GM23338 (cell line): ENCODE data around the gene TREML4. TPM values are rescaled to one million over a fixed set of nuclear protein-coding genes. Genes with fewer than 3 reads are reported as not detected.

Experiments
- ATAC-seq: fragments of 200-7000 bp; cut with Tn5 transposase; 3 replicates; pipeline ENCODE4 v1.9.1; 2020
- DNase-seq: peaks from one replicate; pipeline ENCODE4 v3.0.0-alpha.2; 2015; ENCODE audit warnings: low spot score
- H2AFZ ChIP-seq: fragments of 200-600 bp; sonication (generic); 2 replicates; pipeline ENCODE4 v1.8.0; 2016; ENCODE audit warnings: antibody characterized with exemption, mild to moderate bottlenecking, moderate library complexity
- H3F3A ChIP-seq: fragments of 200-600 bp; sonication (generic); replicated peaks from 2 replicates; pipeline ENCODE4 v1.8.0; 2017; ENCODE audit warnings: antibody characterized with exemption, mixed run types, low read depth
- H3K27ac ChIP-seq: fragments of 200-600 bp; sonication (generic); 2 replicates; pipeline ENCODE4 v1.6.1; 2016; ENCODE audit warnings: low read depth
- H3K27me3 ChIP-seq: fragments of 200-600 bp; sonication (generic); 2 replicates; pipeline ENCODE4 v1.8.0; 2016; ENCODE audit warnings: mild to moderate bottlenecking, mixed run types, moderate library complexity; ENCODE audit not compliant: insufficient read depth
- H3K36me3 ChIP-seq: fragments of 200-600 bp; sonication (generic); 2 replicates; pipeline ENCODE4 v1.8.0; 2016; ENCODE audit warnings: mild to moderate bottlenecking; ENCODE audit not compliant: insufficient read depth
- H3K4me1 ChIP-seq: fragments of 200-600 bp; sonication (generic); 2 replicates; pipeline ENCODE4 v1.8.0; 2016; ENCODE audit warnings: mild to moderate bottlenecking, moderate library complexity; ENCODE audit not compliant: insufficient read depth
- H3K4me2 ChIP-seq: fragments of 200-600 bp; sonication (generic); 2 replicates; pipeline ENCODE4 v1.7.1; 2017; ENCODE audit warnings: mixed run types
- H3K4me3 ChIP-seq: fragments of 200-600 bp; sonication (generic); 2 replicates; pipeline ENCODE4 v1.6.1; 2016; ENCODE audit warnings: mixed run types
- H3K79me2 ChIP-seq: fragments of 200-600 bp; sonication (generic); replicated peaks from 2 replicates; pipeline ENCODE4 v1.8.0; 2017; ENCODE audit warnings: mild to moderate bottlenecking; ENCODE audit not compliant: insufficient read depth
- H3K9me2 ChIP-seq: fragments of 200-600 bp; sonication (generic); 2 replicates; pipeline ENCODE4 v1.8.0; 2017; ENCODE audit not compliant: insufficient read depth
- H4K20me1 ChIP-seq: fragments of 200-600 bp; sonication (generic); replicated peaks from 2 replicates; pipeline ENCODE4 v1.8.0; 2017; ENCODE audit warnings: mild to moderate bottlenecking; ENCODE audit not compliant: insufficient read depth
- H3K27ac Mint-ChIP-seq: 2 replicates; pipeline ENCODE4 v1.8.0; 2020; ENCODE audit warnings: inconsistent platforms, mild to moderate bottlenecking, moderate library complexity, mixed read lengths
- H3K27me3 Mint-ChIP-seq: 3 replicates; pipeline ENCODE4 v1.8.0; 2022; ENCODE audit warnings: low read depth, mild to moderate bottlenecking, moderate library complexity, mixed read lengths, inconsistent platforms; ENCODE audit not compliant: insufficient read depth, poor library complexity
- H3K36me3 Mint-ChIP-seq: 3 replicates; pipeline ENCODE4 v1.8.0; 2021; ENCODE audit warnings: low read depth, mild to moderate bottlenecking, inconsistent platforms, moderate library complexity, mixed read lengths
- H3K4me1 Mint-ChIP-seq: 3 replicates; pipeline ENCODE4 v1.8.0; 2020; ENCODE audit warnings: mild to moderate bottlenecking, inconsistent platforms, mixed read lengths
- H3K4me3 Mint-ChIP-seq: 3 replicates; pipeline ENCODE4 v1.8.0; 2021; ENCODE audit warnings: moderate library complexity, mild to moderate bottlenecking, inconsistent platforms, mixed read lengths
- H3K9me3 Mint-ChIP-seq: 3 replicates; pipeline ENCODE4 v1.8.0; 2020; ENCODE audit warnings: moderate library complexity, mild to moderate bottlenecking, inconsistent platforms, mixed read lengths
- CREB1 ChIP-seq: fragments of 250-450 bp; sonication (Bioruptor Pico); IDR thresholded peaks from 2 replicates; pipeline ENCODE4 v1.5.0; 2020; ENCODE audit warnings: low read depth, mild to moderate bottlenecking, moderate library complexity
- CTCF ChIP-seq, 2 experiments: fragments of 200-600 bp in 1 of 2; sonication (generic) in 1 of 2; conservative IDR thresholded peaks; 2 replicates each; pipeline versions ENCODE4 v1.5.1 to v1.6.1; 2016 to 2017; ENCODE audit warnings: antibody characterized with exemption in 2 of 2, low read depth in 2 of 2, mild to moderate bottlenecking in 2 of 2, moderate library complexity in 1 of 2
- ETS1 ChIP-seq: IDR thresholded peaks from 2 replicates; pipeline ENCODE4 v1.6.1; 2016; ENCODE audit warnings: antibody characterized with exemption
- EZH2 ChIP-seq: fragments of 200-600 bp; sonication (generic); IDR thresholded peaks from one replicate; pipeline ENCODE4 v1.8.0; 2017; ENCODE audit warnings: antibody characterized with exemption, mild to moderate bottlenecking, low read depth; ENCODE audit not compliant: unreplicated experiment
- EZH2phosphoT487 ChIP-seq: fragments of 200-600 bp; sonication (generic); IDR thresholded peaks from one replicate; pipeline ENCODE4 v1.8.1; 2018; ENCODE audit warnings: antibody characterized with exemption; ENCODE audit not compliant: unreplicated experiment
- JUNB ChIP-seq: IDR thresholded peaks from one replicate; pipeline ENCODE4 v1.6.1; 2016; ENCODE audit warnings: antibody characterized with exemption; ENCODE audit not compliant: unreplicated experiment
- NANOG ChIP-seq: IDR thresholded peaks from 2 replicates; pipeline ENCODE4 v1.6.1; 2016; ENCODE audit warnings: antibody characterized with exemption, borderline replicate concordance
- POLR2AphosphoS5 ChIP-seq: IDR thresholded peaks from 2 replicates; pipeline ENCODE4 v1.6.1; 2016; ENCODE audit warnings: antibody characterized with exemption, low read depth
- REST ChIP-seq: IDR thresholded peaks from one replicate; pipeline ENCODE4 v1.6.1; 2018; ENCODE audit warnings: antibody characterized with exemption; ENCODE audit not compliant: unreplicated experiment
- STAT1 ChIP-seq: IDR thresholded peaks from one replicate; pipeline ENCODE4 v1.6.1; 2016; ENCODE audit warnings: antibody characterized with exemption; ENCODE audit not compliant: unreplicated experiment
- ZNF114 ChIP-seq: fragments of 250-450 bp; sonication (Bioruptor Pico); IDR thresholded peaks from 2 replicates; pipeline ENCODE4 v1.5.0; 2020; ENCODE audit warnings: mild to moderate bottlenecking, moderate library complexity
- ZNF331 ChIP-seq: fragments of 250-450 bp; sonication (Bioruptor Pico); IDR thresholded peaks from 2 replicates; pipeline ENCODE4 v1.5.0; 2020; ENCODE audit warnings: low read depth, mild to moderate bottlenecking, moderate library complexity
- ZNF462 ChIP-seq: fragments of 250-450 bp; sonication (Bioruptor Pico); IDR thresholded peaks from 2 replicates; pipeline ENCODE4 v1.5.0; 2020; ENCODE audit warnings: mild to moderate bottlenecking, moderate library complexity
- polyA plus RNA-seq: library from polyadenylated mRNA; unstranded; fragments of >200 nt; fragmentation: Nextera tagmentation; extraction: Ambion mirVana; gene quantifications from 2 replicates; pipeline ENCODE4 v1.2.1, GENCODE V29; 2016
- total RNA-seq: library from RNA; depleted of rRNA; stranded (reverse); fragments of >200 nt; shearing (Covaris generic); gene quantifications from 2 replicates; pipeline ENCODE4 v1.2.3, GENCODE V29; 2014

The TREML4 gene
- total and polyA plus RNA-seq, 2 experiments from 2014 or later = not detected

GRCh38 chr6:41193171-41193734 lies 34.9 kb upstream of the TREML4 start:
- Histone ChIP-seq H3K27me3 (no peaks in the 10 kb centered on the region), H3K36me3 (no peaks in the 10 kb centered on the region), H3K79me2 (no peaks in the 10 kb centered on the region), H3K4me2 (no peak overlapping the region), H3K4me3 (no peak overlapping the region), H3K9me2 (peaks cover 10% of the 10 kb centered on the region; the same call in 1 of the 2 replicates), H4K20me1 (no peaks in the 10 kb centered on the region), H3K27ac (no peak overlapping the region), H3K4me1 (no peaks in the 10 kb centered on the region), H3F3A (no peaks in the 10 kb centered on the region), H2AFZ (no peak overlapping the region)
- Mint-ChIP-seq H3K27ac (no peak overlapping the region), H3K9me3 (peaks cover 23% of the 10 kb centered on the region), H3K4me1 (peaks cover 7% of the 10 kb centered on the region), H3K27me3 (peaks cover 8% of the 10 kb centered on the region), H3K4me3 (no peak overlapping the region), H3K36me3 (peaks cover 22% of the 10 kb centered on the region)
- ATAC-seq (no peak), DNase-seq (no peak)
- no peak for TF ChIP-seq POLR2AphosphoS5
- TF ChIP-seq EZH2phosphoT487 = no peak
- no peak for TF ChIP-seq ETS1
- TF ChIP-seq STAT1 = no peak
- no peak for TF ChIP-seq ZNF331
- TF ChIP-seq CTCF (conservative IDR thresholded peaks at IDR 0.05; ENCODE audit: low read depth in 2 of 2) = no peak
- TF ChIP-seq EZH2 = no peak
- TF ChIP-seq ZNF114 (CRISPR knock-in tag) = no peak
- TF ChIP-seq REST = no peak
- TF ChIP-seq ZNF462 (CRISPR knock-in tag) = no peak
- TF ChIP-seq CREB1 (CRISPR knock-in tag) = no peak
- no peak for TF ChIP-seq JUNB
- TF ChIP-seq NANOG = no peak
